HG03097 (cell line): ENCODE results near the gene PRDM16.

Experiments used
- ATAC-seq: cut with Tn5 transposase; IDR thresholded peaks from one replicate; pipeline ENCODE4 v1.9.1; 2021; ENCODE audit not compliant: unreplicated experiment, low FRiP score

PRDM16 gene

DNA sequence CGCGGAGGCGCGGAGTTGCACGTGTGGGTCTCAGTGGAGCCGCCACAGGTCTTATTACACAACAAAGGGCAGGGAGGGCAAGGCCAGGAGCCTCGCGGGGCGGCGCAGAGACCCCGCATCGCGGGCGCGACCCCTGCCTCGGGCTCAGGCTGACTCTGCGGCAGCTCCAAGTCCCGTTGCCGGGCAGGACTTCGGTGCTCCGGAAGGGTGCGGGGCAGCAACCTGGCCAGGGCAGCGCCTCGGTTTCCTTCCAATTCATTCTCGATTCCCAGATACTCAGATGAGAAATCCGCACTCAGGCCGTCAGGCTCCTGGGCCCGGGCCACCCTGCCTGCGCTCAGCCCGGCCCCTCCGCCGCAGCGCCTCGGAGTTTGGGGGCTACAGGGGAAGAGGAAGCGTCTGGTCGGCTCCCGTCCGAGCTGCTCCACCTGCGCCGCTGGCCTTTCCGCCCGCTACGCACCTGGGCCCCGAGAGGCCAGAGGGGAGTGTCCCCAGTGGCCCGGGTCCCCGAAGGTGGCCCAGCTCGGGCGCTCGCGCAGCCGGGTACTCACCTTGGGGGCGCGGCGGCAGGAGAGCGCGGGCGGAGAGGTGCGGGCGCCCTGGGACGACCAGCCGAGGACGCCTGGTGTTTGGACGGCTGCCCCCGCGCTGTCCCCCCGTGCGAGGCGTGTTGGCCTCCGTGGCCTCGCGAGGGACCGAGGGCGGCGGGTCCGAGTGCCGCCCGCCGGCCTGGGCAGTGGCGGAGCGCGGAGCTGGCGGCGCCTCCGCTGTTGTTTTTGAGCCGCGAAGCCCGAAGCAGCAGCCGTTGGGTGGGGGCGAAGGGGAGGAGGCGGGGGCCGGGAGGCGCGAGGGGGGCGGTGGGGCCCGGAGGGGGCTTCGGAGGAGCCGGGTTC lies 1.1 kb upstream of the PRDM16 start:
- ATAC-seq = no peak

DNA sequence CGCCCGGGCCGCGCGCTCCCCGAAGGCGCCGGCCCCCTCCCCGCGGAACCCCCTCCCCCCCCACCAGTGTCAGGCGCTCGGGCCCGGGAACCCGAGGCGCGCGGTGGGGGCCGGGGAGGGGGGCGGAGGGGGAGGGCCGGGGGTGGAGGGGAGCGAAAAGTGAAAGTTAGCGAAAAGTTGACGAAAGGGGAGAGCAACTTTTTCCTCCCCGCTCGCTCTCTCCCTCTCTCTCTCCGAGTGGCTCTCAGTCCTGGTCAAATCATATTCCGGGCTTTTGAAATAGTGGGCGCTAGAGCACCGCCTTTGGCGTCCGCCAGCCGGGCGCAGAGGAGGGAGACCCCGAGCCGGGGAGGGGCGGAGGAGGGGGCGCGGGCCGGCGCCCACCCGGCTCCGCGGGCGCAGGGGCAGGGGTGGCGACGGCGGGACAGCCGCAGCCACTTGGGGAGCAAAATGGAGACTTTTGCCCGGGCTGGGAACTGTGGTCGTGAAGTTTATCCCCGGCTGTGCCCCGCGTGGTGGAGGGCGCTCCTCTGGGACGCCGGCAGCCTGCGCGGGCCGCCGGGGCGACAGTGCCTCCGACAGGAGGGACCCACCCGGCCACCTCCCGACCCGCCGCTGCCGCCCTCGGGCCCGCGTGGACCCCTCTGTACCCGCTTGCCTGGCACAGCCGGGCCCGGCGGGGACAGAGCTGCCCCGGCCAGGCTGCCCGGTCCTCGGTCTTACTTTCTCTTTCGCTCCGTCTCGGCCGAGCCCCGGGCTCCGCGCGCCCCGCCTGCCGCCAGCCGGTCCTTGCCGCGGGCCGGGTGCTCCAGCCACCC lies 697 bp downstream of the PRDM16 start:
- ATAC-seq = no peak

DNA sequence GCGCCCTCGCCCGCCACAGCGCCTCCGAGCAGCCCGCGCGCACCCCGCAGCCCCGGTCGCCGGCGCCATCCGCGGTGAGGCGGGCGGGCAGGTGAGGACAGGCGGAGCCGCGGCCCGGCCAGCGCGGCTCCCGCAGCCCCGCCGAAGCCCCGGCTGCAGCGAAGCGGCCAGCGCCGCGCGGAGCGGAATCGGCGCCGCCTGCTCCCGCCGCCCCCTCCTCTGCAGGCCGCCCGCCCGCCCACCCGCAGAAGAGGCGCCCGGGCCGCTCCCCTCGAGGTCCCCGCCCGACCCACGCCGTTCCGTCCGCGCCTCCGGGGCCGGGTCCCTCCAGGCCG lies 1.3 kb downstream of the PRDM16 start:
- no peak for ATAC-seq

DNA sequence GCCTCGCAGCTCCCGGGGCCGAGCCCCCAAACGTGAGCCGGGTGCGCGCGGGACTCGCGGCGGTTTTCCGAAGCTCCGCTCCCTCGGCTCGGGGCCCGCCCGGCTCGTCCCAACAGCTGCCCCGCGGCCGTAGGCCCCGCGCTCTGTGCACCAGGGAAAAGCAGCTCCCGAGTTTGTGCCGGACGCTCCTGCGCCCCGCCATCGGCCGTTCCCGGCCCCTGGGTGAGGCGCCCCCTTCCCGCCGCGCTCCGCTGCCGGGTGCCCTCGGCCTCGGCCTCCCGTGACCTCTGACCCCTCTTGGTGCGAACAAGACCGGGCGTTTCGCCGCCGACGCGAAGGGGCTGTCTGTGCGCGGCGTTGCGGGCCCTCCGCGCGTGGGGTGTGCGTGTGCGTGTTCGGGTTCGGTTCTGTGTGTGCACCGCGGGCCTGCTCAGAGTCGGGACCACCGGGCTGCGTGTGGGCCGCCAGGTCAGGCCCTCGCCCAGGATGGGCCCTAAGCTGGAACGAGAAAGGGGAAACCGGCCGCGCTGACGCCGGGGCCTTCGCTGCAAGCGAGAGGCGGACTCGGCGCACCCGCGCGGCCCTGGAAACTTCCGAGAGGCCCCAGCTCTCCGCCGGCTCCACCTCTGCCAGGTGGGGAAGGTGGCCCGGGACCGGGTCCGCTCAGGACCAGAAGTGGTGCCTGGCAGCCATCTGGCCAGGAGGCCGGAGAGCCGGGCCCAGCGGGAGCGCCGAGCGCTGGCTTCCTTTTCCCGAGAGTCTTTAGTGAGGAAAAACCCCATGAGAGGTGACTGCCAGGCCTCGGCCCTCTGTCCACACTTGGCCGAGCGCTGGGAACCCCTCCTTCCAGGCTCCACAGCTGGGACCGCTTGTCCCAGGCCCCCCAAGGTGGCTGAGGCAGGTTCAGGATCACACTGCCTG lies 1.9 kb downstream of the PRDM16 start:
- no peak for ATAC-seq

DNA sequence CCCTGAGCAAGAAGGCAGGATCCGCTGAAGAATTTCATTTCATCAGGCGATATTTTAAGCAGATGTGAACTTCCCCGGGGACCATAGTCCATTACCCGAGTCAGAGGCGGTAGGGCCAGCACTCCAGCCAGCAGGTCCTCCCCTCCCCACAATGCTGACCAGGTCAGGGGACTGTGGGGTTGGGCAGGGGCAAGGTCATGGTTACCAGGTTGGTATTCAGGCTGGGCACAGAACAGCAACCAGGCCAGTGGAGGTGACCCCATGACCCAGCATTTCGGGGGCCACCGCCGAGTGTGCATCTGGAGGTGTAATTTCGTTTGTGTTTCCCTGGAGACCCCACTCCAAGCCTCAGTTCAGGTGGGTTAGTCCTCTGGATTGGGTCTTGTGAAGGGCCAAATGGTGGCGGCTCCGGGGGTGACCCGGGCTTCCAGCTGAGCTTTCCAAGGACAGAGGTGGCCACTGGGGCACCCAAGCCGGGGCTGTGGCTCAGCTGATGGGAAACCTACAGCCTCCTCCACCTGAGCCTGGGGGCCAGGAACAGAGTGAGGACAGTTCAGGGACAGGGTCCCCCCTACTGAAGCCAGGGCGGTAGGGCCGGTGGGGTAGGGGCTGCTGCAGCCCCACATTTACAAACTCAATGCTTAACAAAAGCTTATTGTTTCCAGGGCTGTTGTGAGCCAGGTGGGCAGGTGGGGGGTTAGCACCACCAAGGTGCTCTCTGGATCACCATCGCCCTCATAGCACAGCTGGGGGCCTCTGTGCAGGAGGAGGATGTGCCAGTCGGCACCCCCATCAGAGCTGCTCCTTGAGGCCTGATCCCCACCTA lies 2.8 kb downstream of the PRDM16 start:
- no peak for ATAC-seq

DNA sequence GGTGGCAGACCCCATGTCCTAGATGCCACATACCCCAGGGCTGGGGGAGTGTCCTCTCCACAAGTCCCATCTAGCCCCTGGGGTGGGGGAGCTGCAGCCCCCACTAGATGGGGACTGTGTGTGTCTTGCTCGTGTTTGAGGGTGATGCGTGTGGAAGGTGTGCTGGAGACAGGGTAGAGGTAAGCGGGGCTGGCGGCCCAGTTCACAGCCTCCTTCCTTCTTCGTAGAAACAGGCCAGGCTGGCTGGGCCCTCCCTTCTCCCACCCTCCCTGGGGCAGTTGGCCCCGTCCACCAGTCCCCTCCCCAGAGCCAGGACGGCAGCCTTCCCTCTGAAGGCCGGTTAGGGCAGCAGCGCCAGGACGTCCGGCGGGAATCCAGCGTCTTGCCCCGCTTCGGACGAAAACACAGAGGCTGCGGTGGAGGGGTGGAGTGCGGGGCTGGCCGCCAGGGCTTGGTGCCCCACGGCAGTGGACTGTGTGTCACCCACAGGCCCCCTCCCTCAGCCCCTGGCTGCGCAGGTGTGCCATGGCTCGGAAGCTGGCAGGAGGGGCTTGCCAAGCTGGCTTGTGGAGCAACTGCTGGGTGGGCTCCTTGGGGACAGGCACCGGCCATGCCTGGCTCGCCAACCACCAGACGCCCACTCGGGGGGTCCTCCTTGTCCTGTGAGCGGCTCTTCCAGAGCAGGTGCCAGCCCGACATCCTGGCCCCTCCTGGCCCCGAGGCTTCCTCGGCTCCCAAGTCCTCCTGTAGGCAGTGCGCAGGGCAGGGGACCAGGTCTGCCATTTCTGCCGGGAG lies 3.6 kb downstream of the PRDM16 start:
- no peak for ATAC-seq

DNA sequence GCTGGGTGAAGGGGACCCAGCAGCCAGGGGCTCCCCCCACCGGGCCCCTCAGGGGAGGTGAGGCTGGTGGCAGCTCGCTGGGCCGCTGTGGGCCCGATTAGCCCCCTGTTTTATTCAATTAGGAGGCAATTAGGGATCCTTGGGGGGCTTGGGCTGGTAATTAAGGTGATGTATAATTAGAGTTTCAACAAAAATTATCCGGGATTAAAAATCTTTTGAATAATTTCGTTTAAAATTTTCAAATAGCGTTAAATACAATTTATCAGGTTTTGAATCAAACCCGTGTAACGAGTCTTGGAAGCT lies 4.1 kb downstream of the PRDM16 start:
- no peak for ATAC-seq

DNA sequence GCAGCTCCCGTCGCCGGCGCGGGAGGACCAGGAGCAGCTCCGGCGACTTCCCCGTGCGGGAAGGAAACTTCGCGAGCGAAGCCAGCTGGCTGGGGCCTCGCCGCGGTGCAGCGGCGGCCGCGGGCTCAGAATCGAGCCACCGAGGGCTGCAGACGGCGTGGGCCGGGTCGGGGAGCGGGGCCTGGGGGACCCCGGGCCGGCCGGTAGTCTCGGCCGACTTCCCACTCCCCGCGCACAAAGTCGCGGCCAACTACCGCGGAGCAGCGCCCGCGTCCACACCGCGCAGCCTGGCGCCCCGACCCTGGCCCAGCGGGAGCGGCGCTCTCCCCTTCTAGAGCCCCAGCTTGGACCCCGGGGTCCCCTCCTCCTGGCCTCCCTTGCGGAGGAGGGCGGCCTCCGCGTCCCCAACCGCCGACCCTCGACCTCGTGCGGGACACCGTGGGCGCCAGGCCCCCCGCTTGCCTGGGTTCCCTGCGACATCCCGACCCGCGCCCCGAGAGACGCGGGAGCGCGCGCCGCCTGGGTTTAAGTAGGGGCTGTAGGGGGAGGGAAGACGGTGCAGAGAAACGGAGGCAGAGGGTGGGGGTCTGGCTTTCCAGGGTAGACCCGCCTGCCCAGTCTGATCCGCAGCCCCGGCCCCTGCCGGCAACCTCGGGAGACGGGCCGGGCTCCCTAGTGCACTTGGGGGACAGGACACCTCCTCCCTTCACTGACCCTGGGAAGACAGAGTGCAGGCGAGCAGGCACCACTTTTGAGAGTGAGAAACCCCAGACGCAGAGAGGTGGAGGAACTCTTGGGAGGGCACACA lies 4.7 kb downstream of the PRDM16 start:
- no peak for ATAC-seq

DNA sequence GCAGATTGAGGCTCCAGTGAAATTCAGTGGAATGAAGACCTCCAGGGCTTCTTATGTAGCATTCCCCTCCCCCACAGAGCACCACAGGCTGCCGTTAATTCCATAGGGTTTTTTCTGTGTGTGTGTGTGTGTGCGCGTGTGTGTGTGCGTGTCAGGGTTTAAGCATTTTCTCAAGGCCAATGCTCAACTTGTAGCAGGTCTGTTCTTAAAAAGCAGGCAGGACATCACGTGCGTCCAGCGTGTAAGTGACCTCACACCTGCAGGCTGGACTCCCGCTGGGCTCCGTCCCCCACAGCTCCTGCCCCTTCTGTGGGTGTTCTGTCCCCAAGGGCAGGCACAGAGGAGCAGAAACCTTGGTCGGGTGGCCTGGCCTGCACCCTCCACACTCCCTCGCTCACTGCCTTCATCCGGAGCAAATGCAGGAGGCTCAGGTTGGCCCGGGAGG lies 5.3 kb downstream of the PRDM16 start:
- no peak for ATAC-seq

DNA sequence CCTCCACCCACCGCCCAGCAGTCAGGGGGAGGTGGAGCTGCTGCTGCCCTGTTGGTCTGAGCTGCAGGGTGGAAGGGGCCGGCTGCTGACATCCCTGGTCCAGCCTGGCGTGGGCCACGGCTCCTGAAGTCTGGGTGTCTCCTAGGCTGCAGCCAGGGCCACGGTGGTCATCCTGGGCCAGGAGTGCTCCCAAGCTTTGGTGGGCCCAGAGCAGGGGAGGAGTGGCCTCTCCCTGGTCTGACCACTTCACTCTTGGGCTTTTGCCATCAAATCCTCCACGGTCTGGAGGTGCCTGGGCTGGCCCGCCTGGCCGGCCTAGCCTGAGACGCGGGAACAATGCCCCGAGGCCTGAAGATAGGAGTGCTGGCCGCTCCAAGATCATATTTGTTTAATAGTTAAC lies 5.8 kb downstream of the PRDM16 start:
- no peak for ATAC-seq

DNA sequence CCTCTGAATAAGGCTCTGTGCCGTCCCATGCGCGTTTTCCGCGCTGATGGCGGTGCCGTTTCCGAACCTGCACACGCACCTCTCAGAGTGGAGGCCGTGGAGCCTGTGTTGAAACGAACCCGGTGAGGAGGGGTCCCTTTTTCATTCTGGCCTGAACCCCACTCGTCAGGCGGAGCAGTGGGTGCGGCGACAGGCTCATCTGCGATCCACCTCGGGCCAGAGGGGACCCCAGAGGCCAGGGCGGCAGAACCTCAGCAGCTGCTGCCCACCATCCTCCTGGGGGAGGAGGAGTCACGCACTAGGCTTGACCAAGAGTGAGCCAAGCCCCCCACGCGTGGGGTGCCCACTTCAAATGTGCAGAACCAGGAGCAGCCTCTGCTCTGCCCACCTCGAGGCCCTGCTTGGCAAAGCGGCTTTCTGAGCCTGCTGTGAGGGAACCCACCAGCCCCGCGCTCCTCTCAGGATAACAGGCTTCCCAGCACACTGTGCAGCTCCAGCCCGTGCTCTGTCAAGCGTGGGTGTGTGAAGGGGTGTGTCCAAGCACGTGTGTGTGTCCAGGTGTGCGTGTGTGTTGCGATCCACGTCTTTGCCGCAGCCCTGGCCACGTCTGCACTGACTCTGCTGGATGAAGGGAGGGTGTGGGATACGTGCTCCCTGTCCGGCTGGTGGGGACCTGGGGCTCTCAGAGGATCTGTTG lies 6.8 kb downstream of the PRDM16 start:
- ATAC-seq = no peak

DNA sequence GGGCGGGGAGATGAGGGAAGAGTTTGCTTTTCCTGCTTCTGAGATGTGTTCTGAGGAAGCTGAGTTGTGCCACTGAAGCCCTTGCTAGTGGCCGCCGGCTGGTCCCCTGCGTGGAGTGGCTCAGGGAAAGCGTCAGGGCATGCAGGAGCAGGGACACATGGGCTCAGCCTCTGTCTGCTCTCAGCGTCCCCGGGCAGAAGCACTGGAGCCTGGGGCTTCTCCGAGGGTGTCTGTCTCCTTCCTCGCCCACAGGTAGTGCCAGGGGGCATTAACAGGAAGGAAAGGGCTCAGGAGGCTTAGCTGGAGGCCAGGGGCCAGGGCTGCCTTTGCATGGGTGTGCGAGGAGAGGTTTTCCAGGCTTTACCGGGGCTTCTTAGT lies 7.3 kb downstream of the PRDM16 start:
- ATAC-seq = no peak

DNA sequence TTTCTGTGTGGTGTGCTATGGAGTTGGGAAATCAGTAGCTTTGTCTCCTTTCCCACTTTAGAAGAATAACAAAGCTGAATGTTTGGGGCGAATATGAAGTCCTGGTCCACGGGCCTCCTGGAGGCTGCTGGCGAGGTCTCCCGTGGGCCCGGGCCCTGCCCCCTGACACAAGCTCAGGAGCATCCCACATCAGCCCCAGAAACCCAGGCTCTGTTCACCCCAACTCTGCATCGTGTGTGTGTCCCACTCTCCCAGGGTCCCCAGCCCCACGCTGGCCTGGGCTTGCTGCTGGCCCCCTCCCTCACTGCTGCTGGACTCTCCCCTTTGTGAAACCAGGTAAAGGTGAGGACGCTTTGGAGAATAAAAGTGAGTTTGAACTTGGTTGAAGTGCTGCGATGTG lies 8.1 kb downstream of the PRDM16 start:
- ATAC-seq = no peak

DNA sequence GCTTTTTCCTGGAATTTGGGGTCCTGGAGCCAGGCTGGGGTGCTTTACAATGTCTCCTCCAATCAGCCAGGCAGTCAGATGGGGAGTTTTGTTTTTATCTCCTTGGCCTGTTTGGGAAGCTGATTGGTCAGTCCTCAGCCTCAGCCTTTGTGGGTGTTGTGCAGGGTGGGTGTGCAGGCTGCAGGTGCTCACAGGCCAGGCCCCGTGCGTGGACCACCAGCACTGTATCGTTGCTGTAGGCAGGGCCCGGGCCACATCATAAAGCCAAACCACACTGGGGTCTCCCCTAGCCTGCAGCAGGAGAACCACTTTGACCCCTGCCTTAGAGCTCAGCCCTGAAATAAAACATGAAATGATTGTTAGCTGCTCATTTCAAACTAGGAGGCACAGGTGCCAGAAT lies 8.6 kb downstream of the PRDM16 start:
- ATAC-seq = no peak

DNA sequence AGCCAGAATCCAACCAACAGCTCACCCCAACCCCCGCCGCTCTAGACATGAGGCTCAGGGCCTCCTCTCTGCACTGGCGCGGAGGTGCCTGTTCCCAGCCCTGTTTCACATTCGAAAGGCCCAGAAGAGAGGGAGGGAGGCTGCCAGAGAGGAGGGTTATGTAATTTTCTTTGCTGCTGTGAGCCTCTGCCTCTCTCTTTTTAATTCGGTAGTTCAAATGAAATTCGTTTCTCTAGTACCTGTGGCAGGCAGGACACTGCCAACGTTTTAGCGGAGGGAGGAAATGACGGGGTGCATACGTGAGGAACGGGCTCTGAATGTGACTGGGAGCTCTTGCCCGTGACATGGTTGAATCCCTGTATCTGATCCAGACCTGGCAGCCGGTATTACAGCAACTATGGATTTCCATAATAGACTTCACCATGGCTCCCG lies 9.4 kb downstream of the PRDM16 start:
- ATAC-seq = no peak

DNA sequence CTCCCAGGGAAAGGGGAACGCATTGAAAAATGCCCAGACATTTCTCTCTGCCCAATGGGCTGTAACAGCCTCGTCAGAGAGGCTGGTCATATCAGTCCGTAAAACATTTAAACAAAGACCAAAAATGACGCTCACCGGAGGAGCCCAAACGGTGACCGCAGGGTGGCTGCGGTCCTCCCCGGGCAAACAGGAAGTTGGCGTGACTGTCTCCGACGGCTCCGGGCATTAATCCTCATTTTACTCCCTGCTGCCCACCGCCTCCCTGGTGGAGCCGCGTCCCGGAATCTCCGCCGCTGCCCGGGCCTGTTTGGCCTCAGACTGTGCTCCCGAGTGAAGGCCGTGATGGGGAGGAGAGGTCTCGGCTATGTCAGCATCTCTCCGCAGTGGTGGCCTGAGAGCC lies 9.9 kb downstream of the PRDM16 start:
- no peak for ATAC-seq

DNA sequence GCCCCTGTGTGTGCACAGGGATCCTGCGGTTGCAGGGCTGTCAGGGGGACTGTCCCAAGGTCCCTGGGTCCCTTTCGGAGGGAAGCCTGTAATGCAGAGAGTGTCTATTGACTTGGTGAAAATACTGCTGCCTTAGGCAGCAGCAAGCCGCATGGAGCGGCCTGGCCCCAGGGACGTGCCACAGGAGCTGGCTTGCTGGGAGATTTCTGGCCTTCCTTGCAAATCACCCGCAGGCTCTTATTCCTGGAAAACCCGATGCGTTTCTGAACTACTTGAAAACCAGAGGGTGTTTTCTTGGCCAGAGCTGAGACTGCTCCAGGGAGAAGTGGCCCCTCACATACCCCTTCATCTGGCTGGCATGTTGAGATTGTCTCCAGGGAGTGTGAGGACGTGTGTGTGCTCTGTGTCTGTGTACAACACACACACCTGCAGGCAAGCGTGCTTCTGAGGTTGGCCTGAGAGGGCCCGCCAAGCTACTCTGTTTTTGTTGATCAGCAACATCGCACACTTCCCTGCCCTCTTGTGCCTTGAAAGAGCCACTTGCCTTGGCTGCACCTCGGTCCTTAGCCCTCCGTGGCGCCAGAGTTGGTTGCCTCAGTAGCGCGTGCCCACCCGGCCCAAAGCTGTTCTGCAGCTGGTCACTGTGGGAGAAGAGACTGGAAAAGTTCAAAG lies 10.5 kb downstream of the PRDM16 start:
- ATAC-seq = no peak
